Right ventricle myocardium superior (tissue), 1 donor: ENCODE measurements around the gene EEF1A2. TPM values are rescaled to one million over a fixed set of nuclear protein-coding genes. Genes with fewer than 3 reads are reported as not detected.
A peak's percentile ranks its signal among the peaks of the same experiment; 100 is the strongest.

Experiments used
- ATAC-seq: fragments of 200-7000 bp; cut with Tn5 transposase; one replicate; pipeline ENCODE4 v1.9.1; 2020; ENCODE audit warnings: mild to moderate bottlenecking; ENCODE audit not compliant: poor library complexity
- DNase-seq: peaks from one replicate; pipeline ENCODE4 v3.0.0-alpha.2; 2020
- intact Hi-C: fragments of 100-400 bp; cut with DNase I; formaldehyde crosslinking; loops from one replicate; pipeline ENCODE4 v1.11.2; 2022
- total RNA-seq: library from RNA; stranded (reverse); fragmentation: NEBNext Ultra II Directional; extraction: Animal tissue kit (Norgen Biotek cat#: 25700); gene quantifications from one replicate; pipeline ENCODE4 v1.2.1, GENCODE V29; 2021
- donor health status: DM: no; HTN: yes; CAD: no; lungs with severe emphysema.

EEF1A2 gene
- total RNA-seq, 1 donor from 2014 or later = 1,229 TPM

DNA sequence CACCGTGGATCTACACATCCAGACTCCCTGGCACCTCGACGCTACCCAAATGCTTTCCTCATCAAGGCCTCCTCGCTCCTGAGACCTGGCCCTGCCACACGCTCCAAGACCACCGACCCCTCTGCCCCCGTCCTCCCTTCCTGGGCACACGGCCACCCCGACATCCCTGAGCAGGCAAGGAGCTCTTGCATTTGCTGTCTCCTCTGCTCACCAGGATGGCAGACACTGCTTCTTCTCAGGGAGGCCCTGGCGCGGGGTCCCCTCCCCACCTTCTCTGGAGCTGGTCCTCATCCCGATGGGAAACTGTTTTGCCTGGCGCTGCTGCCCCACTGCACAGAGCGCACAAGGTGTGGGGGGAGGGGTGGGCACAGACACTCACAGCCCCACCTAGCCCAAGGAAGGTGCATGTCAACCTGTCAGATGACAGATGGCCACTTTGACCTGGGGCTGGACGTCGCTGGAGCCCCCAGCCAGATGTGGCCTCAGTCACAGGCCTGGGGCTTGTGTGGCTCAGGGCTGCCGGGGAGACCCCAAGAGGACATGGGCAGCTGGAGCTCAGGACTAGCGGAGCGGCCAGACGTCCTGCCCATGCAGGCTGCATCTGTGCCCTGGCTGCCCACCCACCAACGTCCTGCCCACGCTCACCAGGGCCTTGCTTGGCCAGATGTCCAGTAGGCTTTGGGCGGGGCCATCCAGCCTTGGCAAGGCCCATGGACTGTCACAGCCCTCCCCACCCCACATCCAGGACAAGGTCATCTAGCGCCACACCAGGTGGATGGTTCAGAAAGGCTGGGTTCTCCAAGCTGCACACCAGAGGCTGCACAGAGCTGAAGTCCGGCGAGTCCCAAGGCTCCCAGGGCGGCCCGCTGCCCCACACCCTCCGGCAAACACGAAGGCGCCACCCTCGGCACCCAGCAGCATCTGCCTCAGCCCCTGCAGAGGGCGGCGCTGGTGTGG is 20.3 kb downstream of the EEF1A2 start:
- ATAC-seq = no peak
- intact Hi-C loops = no loop called here
- no peak for DNase-seq

- intact Hi-C loops = no loop called here
- DNase-seq (no peak), ATAC-seq (no peak)
Observed at GRCh38 chr20:63477944-63478343, 20.9 kb downstream of the EEF1A2 start.

DNA sequence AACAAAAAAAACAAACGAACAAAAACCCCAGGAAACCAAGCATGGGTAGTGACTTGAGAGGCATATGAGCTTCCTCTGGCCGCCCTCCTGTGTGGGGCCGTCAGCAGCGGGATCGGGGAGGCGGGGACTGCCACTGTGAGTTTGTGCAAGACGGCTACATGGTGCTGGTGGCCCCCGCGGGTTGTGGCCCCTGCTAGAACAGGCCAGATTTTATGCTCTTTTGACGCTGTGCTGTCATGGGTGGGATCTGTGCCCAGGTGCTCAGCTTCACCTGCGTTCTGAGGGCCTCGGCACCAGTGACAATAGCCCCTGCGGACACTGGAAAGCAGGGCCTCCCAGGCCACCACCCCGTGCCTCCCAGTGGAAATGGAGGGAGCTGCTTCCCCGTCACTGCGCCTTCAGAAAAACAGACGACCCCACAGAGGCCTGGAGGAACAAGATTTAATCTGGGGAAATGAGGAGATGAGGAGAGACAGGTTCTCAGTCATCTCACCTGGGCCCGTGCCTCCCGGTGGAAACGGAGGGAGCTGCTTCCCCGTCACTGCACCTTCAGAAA is 21.7 kb downstream of the EEF1A2 start:
- ATAC-seq = no peak
- intact Hi-C loops = no loop called here
- no peak for DNase-seq

- DNase-seq = no peak
- peak; percentile 59 for ATAC-seq
- intact Hi-C loops = no loop called here
Observed at GRCh38 chr20:63475209-63475608, 23.7 kb downstream of the EEF1A2 start.

- ATAC-seq (no peak), DNase-seq (no peak)
- intact Hi-C loops = no loop called here
Observed at GRCh38 chr20:63473555-63474449, 25.1 kb downstream of the EEF1A2 start.

- ATAC-seq (no peak), DNase-seq (no peak)
- intact Hi-C loops = no loop called here
Observed at GRCh38 chr20:63472862-63473390, 26.0 kb downstream of the EEF1A2 start.

DNA sequence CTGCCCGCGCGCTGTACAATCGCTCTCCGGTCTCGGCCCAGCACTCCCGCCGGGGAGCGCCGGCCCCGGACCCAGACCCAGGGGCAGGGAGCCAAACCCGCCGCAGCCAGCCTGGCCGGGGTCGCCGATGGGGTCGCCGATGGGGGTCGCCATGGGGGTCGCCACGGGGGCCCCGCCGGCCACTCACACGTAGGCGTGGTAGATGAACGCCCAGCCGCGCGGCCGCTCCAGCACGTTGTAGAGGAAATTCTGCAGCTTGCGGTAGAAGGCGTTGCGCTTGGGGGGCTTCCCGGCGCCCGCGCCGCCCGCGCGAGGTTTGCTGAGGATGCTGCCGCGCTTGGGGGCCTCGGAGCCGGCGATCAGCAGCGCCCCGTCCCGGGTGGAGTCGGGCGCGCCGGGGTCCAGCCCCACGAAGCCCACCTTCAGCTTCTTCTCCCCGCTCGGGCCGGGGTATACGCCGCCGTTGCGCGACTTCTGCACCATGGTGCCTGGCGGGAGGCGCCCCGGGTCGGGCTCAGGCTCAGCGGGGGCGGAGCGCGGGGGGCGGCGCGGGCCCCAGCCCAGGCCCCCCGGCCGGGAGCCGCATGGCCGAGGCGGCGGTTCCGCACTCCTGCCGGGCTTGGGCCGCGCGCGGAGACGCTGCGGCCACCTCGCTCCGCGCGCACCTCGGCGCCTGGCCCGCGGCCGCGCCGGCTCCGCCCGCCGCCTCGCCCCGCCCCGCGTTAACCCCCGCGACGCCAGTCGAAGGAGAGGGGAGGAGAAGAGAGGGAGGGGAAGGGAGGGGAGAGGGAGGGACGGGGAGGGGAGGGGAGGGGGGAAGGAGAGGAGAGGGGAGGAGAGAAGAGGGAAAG is 26.7 kb downstream of the EEF1A2 start, which contains the start of gene KCNQ2:
TSS of gene KCNQ2 (minus strand) at position 675 of the 851 bp plus-strand sequence. CDS start at position 483, 192 bp downstream.
- no peak for ATAC-seq
- DNase-seq = no peak
- intact Hi-C loops = no loop called here

DNA sequence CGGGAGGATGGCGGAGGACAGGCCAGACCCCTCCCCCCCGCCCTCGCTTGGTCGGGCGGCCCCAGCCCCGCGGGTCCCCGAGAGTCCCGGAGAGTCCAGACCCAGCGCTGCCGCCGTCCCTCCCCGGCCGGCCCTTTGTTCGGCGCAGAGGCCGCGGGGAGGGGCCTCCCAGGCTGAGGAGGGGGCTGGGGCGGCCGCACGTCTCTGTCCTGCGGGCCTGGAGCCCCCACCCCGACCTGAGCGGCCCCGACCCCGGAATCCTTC is 27.2 kb downstream of the EEF1A2 start:
- no peak for DNase-seq
- ATAC-seq = no peak
- intact Hi-C loops = no loop called here

DNA sequence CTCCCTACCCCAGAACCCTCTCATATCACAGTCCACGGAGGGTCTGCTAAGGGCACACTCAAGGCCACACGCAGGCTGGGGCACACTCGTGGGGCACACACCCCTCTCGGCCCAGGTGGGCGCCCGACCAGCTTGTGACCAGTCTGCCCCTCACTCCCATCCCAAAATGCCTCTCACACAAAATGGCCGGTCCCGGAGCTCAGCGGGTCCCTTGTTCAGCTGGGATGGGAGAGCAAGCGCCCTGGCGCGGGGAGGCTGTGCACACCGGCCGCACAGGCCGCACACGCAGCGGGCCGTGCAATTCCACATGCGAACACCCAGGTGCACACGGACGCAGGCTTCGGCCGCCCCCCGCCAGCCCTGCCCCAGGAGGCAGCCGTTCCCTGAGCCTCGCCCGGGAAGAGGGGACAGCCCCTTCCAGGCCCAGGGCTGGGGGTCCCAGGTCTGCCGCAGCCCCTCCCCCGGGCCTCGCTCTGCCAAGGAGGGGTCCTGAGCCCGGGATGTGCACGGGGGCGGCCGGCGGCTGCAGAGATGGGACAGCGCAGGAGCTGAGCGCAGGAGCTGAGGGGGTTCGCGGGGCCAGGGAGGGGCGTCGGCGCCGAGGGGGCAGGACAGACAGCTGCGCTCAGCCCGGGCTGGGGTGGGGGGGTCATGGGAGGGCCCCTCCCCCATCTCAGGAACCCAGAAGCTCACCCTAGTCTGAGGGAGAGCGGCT is 27.7 kb downstream of the EEF1A2 start:
- no peak for DNase-seq
- intact Hi-C loops = no loop called here
- no peak for ATAC-seq

DNA sequence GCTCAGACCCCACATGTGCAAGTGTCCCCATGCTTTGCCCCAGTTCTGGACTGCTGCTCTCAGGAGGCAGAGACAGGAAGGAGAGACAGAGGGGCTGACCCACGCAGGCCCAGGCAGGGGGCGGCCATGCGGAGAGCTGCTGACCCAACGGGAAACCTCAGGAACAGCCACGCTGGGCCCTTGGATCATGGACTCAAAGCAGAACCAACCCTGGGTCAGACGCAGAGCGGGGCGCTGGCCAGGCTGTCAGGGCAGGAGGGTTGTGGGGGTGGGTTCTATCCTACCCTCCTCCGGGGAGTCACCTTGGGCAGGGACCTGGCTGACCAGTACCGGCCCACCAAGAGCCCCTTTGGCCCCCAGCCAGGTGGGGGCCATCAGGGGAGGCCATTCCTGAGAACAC is 28.5 kb downstream of the EEF1A2 start:
- DNase-seq (no peak), ATAC-seq (no peak)
- intact Hi-C loops = no loop called here

DNA sequence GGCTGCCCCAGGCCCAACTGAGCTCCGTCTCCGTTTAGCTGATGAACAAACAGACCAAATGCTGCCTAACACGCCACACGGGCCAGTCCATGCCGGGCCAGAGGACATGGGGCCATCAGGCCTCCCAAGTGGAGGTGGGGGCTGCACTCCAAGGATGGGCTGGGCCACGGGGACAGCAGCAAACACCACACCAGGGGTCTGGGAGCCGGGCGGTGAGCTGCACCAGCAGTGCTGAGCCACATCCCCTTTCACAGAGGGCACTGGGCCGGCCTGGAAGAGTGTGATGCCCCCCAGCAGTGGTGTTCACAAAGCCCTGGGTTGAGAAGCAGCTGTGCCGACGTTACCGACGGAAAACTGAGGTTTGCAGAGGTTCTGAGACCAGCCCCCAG is 29.2 kb downstream of the EEF1A2 start:
- intact Hi-C loops = no loop called here
- no peak for ATAC-seq

GRCh38 chr20:63469019-63469712 is 29.7 kb downstream of the EEF1A2 start:
- ATAC-seq (no peak), DNase-seq (no peak)
- intact Hi-C loops = no loop called here

More for the DNA sequence above, 29.2 kb downstream of the EEF1A2 start:
- DNase-seq = no peak

DNA sequence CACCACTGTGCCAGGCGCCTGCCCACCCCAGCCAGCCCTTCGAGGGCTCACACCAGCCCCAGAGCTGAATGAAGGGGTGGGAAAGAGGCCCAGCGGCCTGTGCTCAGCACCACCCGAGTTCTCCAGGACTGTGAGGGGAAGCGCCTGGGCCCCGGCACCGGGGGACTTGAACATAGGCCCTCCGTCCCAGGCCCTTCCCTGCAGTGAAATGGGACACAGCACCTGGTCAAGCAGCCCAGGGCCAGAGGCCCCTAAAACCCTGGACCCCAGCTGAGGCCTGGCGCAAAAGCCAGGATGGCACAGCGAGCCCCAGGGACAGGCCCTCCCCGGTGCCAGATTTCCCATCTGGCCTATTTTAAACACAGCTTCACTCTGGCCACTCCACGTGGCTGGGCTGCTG is 30.5 kb downstream of the EEF1A2 start:
- ATAC-seq (no peak), DNase-seq (no peak)
- intact Hi-C loops = no loop called here

- no peak for DNase-seq
- ATAC-seq = no peak
- intact Hi-C loops = no loop called here
Observed at GRCh38 chr20:63467294-63468083, 31.4 kb downstream of the EEF1A2 start.

GRCh38 chr20:63466861-63467260 is 32.0 kb downstream of the EEF1A2 start:
- intact Hi-C loops = no loop called here
- no peak for ATAC-seq
- no peak for DNase-seq

DNA sequence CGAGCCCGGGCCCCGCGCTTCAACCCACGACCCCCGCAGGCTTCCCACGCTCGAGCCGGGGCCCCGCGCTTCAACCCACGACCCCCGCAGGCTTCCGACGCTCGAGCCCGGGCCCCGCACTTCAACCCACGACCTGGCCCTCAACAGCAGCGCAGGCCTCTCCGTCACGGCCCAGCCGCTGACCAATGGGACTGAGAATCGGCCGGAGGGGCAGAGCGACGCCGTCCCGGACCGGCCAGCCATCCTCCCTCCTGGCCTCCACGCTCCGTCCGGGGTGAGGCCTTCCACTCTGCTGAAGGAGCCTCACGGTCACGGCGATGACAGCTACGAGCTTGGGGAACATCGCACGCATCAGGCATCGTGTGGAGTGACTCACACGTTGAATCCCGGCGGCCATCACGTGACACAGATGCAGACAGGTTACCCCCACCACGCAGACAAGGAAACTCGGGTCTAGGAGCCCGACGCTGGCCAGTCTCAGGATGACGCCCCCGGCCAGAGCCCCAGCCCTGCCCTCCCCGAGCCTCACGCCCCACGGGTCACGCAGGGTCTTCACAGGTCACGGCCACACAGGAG is 32.5 kb downstream of the EEF1A2 start:
- intact Hi-C loops = no loop called here
- DNase-seq (no peak), ATAC-seq (no peak)
